ENCODE results near the gene TRMT1.

Gene TRMT1

DNA sequence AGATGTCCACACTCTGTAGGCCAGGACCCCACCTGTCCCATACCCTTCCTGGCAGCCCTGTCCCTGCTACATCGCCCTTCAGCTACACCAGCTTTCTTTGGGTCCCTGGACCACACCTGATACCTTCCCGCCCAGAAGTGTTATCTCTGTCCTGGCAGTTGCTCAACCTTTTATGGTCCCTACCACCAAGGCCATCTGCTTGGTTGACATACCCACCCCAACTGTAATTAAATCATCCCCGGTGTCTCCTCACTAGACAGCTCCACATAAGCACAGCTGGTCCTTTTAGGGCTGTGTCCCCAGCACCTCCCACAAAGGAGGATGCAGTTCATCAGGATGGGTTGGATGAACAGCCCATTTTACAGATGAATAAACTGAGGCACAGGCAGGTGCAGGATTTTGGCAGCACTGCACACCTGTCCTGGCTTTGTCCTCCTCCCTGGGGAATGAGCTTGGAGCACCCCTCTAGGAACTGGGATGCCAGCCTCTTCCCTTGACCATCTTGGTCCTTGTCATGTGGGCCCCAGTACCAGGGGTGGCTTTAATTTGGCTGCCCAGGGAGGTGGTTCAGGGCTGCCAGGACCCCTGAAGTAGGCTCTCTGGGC is 14.4 kb upstream of the TRMT1 start:
- TF ChIP-seq CEBPB (IDR thresholded peaks at IDR 0.05) (no peak), YY1 (IDR thresholded peaks at IDR 0.05; ENCODE audit: low read depth) (no peak), EGR1 (IDR thresholded peaks at IDR 0.05) (no peak), TEAD4 (IDR thresholded peaks at IDR 0.05) (no peak), TAF1 (IDR thresholded peaks at IDR 0.05; ENCODE audit: low read depth) (no peak), TCF12 (IDR thresholded peaks at IDR 0.05; ENCODE audit: low read depth) (no peak), EP300 (IDR thresholded peaks at IDR 0.05; ENCODE audit: borderline replicate concordance) (no peak), CREB1 (IDR thresholded peaks at IDR 0.05; ENCODE audit: low read depth) (no peak), RAD21 (IDR thresholded peaks at IDR 0.05; ENCODE audit: low read depth) (no peak), NFIC (IDR thresholded peaks at IDR 0.05) (no peak), ZBTB7A (IDR thresholded peaks at IDR 0.05; ENCODE audit: low read depth) (no peak), FOXM1 (IDR thresholded peaks at IDR 0.05; ENCODE audit: borderline replicate concordance, low read depth) (no peak)
- TF ChIP-seq, protein P1, sequence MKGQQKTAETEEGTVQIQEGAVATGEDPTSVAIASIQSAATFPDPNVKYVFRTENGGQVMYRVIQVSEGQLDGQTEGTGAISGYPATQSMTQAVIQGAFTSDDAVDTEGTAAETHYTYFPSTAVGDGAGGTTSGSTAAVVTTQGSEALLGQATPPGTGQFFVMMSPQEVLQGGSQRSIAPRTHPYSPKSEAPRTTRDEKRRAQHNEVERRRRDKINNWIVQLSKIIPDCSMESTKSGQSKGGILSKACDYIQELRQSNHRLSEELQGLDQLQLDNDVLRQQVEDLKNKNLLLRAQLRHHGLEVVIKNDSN (IDR thresholded peaks at IDR 0.05): no peak
- TF ChIP-seq, protein P2, sequence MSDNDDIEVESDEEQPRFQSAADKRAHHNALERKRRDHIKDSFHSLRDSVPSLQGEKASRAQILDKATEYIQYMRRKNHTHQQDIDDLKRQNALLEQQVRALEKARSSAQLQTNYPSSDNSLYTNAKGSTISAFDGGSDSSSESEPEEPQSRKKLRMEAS (IDR thresholded peaks at IDR 0.05): no peak
- TF ChIP-seq, protein P3, sequence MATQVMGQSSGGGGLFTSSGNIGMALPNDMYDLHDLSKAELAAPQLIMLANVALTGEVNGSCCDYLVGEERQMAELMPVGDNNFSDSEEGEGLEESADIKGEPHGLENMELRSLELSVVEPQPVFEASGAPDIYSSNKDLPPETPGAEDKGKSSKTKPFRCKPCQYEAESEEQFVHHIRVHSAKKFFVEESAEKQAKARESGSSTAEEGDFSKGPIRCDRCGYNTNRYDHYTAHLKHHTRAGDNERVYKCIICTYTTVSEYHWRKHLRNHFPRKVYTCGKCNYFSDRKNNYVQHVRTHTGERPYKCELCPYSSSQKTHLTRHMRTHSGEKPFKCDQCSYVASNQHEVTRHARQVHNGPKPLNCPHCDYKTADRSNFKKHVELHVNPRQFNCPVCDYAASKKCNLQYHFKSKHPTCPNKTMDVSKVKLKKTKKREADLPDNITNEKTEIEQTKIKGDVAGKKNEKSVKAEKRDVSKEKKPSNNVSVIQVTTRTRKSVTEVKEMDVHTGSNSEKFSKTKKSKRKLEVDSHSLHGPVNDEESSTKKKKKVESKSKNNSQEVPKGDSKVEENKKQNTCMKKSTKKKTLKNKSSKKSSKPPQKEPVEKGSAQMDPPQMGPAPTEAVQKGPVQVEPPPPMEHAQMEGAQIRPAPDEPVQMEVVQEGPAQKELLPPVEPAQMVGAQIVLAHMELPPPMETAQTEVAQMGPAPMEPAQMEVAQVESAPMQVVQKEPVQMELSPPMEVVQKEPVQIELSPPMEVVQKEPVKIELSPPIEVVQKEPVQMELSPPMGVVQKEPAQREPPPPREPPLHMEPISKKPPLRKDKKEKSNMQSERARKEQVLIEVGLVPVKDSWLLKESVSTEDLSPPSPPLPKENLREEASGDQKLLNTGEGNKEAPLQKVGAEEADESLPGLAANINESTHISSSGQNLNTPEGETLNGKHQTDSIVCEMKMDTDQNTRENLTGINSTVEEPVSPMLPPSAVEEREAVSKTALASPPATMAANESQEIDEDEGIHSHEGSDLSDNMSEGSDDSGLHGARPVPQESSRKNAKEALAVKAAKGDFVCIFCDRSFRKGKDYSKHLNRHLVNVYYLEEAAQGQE (IDR thresholded peaks at IDR 0.05; ENCODE audit: low read depth): no peak

DNA sequence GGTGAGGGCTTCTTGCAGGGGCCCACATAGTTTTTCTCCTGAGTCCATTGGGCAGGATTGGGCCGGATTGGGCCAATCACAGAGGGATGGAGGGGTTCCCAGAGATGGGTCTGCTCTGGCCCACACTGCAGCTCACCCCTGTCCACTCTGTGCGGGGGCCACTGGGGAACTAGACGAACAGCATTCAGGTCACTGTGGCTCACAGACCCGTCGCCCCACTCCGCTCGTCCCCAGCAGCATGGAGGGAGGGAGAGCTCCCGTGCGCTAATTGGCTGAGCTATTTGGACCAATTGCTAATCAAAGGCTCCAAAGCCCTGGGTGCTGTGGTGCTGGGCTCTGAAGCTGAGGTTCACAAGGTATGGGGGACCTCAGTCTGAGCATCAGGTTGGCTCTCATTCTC is 12.8 kb upstream of the TRMT1 start:
- TF ChIP-seq EP300 (IDR thresholded peaks at IDR 0.05; ENCODE audit: borderline replicate concordance) (no peak), CREB1 (IDR thresholded peaks at IDR 0.05; ENCODE audit: low read depth) (no peak), FOXM1 (IDR thresholded peaks at IDR 0.05; ENCODE audit: borderline replicate concordance, low read depth) (no peak), YY1 (IDR thresholded peaks at IDR 0.05; ENCODE audit: low read depth) (no peak), TAF1 (IDR thresholded peaks at IDR 0.05; ENCODE audit: low read depth) (no peak), TEAD4 (IDR thresholded peaks at IDR 0.05) (no peak), ZBTB7A (IDR thresholded peaks at IDR 0.05; ENCODE audit: low read depth) (no peak), RAD21 (IDR thresholded peaks at IDR 0.05; ENCODE audit: low read depth) (no peak), TCF12 (IDR thresholded peaks at IDR 0.05; ENCODE audit: low read depth) (no peak), CEBPB (IDR thresholded peaks at IDR 0.05) (no peak), NFIC (IDR thresholded peaks at IDR 0.05) (no peak), EGR1 (IDR thresholded peaks at IDR 0.05) (no peak)
- TF ChIP-seq, protein P3 (IDR thresholded peaks at IDR 0.05; ENCODE audit: low read depth): no peak
- TF ChIP-seq, protein P2 (IDR thresholded peaks at IDR 0.05): no peak
- TF ChIP-seq, protein P1 (IDR thresholded peaks at IDR 0.05): no peak

DNA sequence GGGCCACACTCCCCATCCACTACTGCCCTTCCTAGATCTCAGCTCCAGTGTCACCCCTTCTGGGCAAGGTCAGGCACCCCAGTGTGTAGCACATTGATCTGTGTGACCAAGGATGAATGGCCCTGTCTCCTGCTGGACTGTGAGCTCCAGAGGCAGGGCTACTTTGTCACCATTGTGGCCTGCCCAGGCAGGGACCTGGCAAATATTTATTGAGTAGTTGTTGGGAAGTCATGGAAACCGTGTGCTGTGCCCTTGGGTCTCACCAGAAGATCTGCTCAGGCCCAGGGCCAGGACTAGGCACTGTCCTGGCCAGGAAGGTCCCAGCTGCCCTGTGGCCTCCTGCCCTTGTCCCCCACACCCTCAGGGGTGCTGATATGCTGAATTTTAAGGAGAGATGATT is 12.0 kb upstream of the TRMT1 start:
- TF ChIP-seq TCF12 (IDR thresholded peaks at IDR 0.05; ENCODE audit: low read depth) (no peak), TEAD4 (IDR thresholded peaks at IDR 0.05) (no peak)
- TF ChIP-seq, protein P1 (IDR thresholded peaks at IDR 0.05): no peak

DNA sequence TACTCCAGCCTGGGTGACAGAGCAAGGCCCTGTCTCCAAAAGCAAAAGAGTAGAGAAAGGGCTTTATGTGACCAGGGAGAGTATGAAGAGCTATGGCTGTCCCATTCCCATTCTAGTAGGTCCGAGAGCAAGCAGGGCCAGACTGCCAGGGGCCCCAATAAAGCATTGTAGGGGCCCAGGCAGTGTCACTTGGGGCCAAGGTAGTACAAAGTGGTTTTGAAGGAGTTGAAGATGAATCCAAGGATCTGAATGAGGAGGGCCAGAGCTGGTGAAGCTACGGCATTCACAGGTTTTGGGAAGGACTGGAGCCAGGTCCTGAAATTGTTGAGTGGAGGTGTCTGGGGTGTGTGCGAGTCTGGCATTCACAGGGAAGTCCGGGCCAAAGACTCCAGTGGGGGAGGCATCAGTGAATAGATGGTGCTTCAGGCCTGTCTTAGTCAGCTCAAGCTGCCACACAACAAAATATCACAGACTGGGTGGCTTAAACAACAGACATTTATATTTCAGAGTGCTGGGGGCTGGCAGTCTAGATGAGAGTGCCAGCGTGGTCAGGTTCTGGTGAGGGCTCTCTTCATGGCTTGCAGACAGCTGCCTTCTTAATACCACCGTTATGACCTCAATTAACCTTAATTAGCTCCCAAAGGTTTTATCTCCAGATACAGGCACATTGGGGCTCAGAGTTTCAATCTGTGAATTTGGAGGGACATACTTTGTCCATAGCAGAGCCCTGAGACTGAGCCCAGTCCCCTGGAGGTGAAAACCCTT is 11.5 kb upstream of the TRMT1 start:
- TF ChIP-seq, protein P2 (IDR thresholded peaks at IDR 0.05): no peak
- TF ChIP-seq NFIC (IDR thresholded peaks at IDR 0.05): no peak
- no peak for TF ChIP-seq EP300 (IDR thresholded peaks at IDR 0.05; ENCODE audit: borderline replicate concordance)
- no peak for TF ChIP-seq ZBTB7A (IDR thresholded peaks at IDR 0.05; ENCODE audit: low read depth)
- TF ChIP-seq TAF1 (IDR thresholded peaks at IDR 0.05; ENCODE audit: low read depth): no peak
- no peak for TF ChIP-seq CEBPB (IDR thresholded peaks at IDR 0.05)
- TF ChIP-seq TEAD4 (IDR thresholded peaks at IDR 0.05): no peak
- no peak for TF ChIP-seq RAD21 (IDR thresholded peaks at IDR 0.05; ENCODE audit: low read depth)
- TF ChIP-seq YY1 (IDR thresholded peaks at IDR 0.05; ENCODE audit: low read depth): no peak

DNA sequence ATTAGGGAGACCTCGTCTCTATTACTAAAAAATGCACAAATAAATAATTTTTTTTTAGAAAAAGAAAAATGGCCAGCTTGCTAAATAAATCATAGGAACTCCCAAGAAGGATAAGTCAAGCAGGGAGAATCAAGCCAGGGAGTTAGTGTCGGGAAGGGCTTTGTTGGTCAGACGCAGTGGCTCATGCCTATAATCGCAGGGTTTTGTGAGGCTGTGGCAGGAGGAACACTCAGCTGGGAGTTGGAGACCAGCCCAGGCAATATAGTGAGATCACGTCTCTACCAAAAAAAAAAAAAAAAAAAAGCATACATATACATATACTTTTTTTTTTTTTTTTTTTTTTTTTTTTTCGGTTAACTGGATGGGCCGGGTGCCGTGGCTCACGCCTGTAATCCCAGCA is 10.5 kb upstream of the TRMT1 start:
- TF ChIP-seq TEAD4 (IDR thresholded peaks at IDR 0.05) (no peak), CEBPB (IDR thresholded peaks at IDR 0.05) (no peak), EP300 (IDR thresholded peaks at IDR 0.05; ENCODE audit: borderline replicate concordance) (no peak), RAD21 (IDR thresholded peaks at IDR 0.05; ENCODE audit: low read depth) (no peak), YY1 (IDR thresholded peaks at IDR 0.05; ENCODE audit: low read depth) (no peak), TAF1 (IDR thresholded peaks at IDR 0.05; ENCODE audit: low read depth) (no peak), NFIC (IDR thresholded peaks at IDR 0.05) (no peak), CREB1 (IDR thresholded peaks at IDR 0.05; ENCODE audit: low read depth) (no peak), EGR1 (IDR thresholded peaks at IDR 0.05) (no peak)
- TF ChIP-seq, protein P1 (IDR thresholded peaks at IDR 0.05): no peak
- TF ChIP-seq, protein P3 (IDR thresholded peaks at IDR 0.05; ENCODE audit: low read depth): no peak
- TF ChIP-seq, protein P2 (IDR thresholded peaks at IDR 0.05): no peak

Measured in Ishikawa (cell line).